HG03025 (cell line): ENCODE measurements around the gene OSBPL5.

Experiments
- ATAC-seq: cut with Tn5 transposase; IDR thresholded peaks from one replicate; pipeline ENCODE4 v1.9.1; 2021; ENCODE audit warnings: mild to moderate bottlenecking, moderate library complexity; ENCODE audit not compliant: unreplicated experiment, low FRiP score

OSBPL5 gene

GRCh38 chr11:3155691-3156258 lies 9.3 kb downstream of the OSBPL5 start:
- ATAC-seq, result no peak

DNA sequence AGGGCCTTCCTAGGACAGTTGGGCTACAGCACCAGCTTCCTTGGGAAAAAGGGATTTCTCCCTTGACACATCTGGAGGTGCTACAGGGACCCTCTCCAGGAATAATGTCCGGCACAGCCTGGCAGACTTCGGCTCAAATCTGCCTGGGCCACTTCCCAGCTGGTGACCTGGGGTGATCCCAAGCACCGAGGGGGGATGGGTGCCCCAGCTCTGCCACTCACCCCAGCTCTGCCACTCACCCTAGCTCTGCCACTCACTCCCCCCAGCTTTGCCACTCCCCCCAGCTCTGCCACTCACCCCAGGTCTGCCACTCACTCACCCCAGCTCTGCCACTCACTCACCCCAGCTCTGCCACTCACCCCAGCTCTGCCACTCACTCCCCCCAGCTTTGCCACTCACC lies 9.9 kb downstream of the OSBPL5 start:
- no peak for ATAC-seq

GRCh38 chr11:3154001-3154599 lies 11.0 kb downstream of the OSBPL5 start:
- no peak for ATAC-seq

DNA sequence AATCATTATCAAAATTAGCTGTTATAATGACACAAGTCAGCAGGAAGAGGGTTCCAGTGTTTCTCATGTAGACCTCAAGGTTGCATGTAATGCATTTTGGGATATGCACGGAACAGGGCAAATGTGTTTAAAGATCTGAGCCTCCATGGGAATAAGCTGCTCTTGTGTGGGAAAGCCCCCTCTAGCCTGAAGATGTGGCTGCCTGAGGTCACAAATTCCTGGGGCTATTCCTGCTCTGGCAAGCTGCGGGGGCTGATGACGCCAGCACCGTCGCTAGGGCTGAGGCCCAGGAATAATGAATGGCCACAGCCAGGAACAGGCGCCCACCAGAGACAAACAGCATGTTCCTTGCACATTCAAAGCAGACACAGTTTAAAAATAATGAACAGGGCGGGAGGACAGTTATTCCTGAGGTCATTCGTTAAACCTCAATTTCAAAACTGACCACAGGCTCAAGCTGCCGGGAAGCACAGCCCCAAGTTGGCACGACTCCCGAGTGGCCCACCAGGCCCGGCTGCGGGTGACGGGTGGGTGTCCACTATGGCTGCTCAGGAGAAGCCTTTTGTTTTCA lies 11.7 kb downstream of the OSBPL5 start:
- no peak for ATAC-seq

GRCh38 chr11:3152471-3153110 lies 12.5 kb downstream of the OSBPL5 start:
- no peak for ATAC-seq

- ATAC-seq, result no peak
Observed at GRCh38 chr11:3150726-3151125, 14.4 kb downstream of the OSBPL5 start.

GRCh38 chr11:3149852-3150188 lies 15.3 kb downstream of the OSBPL5 start:
- no peak for ATAC-seq

DNA sequence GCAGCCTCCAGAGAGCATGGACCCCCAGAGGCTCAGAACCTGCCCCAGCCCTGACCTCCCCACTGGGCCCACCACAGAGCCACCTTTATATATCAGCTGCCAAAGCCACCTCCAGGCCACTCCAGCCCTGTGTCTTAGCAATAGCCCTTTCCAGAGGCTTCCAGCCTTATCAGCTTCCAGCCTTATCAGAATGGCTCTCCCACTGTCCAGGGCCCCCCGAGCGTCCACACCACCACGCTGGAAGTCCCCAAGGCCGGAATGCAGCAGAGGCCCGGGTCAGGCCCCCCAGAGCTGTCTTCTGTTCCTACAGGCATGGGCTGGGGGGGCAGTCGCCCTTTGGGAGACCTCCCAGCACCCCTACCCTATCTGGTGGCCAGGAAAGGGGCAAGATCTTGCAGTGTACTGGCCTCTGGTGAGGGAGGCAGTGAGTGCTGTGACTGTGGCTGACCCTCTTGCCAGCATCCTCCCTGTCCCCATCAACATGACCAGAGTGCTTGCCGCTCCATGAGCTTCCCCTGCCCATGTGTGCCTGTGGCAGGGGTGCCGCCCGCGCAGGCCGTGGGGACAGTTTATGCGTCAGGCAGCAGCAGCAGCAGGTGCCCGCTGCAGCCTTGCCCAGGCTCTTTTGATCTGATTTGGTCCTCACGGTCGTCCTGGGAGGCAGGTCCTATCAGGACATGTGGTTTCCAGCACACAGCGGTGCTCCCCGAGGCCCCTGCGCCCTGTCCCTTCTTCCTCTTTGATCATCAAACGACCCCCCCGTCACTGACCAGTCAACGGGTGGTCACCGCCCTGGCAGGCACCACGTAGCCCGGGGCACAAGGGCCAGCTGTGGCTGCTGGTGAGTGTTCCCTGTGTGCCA lies 15.9 kb downstream of the OSBPL5 start:
- ATAC-seq, result no peak

DNA sequence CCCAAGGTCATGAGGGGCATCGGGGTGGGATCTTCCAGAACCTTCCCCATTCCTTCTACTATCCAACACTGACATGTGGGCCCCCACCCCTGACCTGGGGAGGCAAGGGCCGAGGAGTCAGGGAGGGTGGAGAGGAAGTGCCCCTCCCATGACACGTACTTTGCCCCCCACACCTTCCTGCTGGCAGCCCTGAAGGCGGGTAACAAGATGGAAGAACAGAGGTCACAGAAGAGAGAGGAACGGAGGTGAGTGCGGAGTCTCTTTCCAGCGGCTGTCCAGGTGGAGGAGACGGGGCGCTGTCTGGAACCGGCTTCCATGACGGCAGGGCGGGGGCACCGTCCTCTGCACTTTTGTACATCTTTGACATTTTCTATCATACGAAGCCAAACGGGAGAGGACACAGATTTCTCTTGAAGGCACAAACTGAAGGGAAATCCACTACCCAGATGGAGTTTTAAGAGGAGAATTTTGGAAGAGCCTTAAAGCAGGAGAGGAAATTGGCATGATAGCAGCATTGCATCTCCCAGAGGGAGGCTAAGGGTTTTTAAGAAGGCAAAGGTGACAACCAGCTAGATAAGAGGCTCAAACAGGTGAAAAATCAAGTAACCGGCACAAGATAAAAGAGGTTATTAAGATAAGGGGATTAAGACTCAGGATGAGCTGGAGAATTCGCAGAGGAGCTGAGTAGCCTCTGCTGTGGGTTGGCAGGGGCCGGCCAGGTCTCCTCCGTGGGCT lies 16.7 kb downstream of the OSBPL5 start:
- no peak for ATAC-seq

DNA sequence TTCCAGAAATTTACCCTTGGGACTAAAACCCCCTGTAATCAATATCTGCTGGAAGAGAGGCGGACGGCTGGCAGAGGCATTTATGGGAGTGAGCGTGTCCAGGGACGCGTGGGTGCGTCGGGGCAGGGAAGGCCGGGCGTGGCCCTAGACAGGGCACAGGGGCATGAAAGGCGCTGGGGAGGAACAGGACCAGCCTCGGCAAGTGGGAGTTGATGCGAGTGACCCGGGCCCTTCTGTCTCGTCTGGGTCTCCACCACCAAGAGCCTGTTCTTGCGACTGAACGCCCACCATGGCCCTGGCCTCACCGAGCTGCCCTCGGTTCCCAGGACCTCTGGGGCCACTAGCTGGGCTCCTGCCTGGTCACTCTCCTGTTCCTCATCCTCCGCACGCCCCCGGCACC lies 17.5 kb downstream of the OSBPL5 start:
- no peak for ATAC-seq

DNA sequence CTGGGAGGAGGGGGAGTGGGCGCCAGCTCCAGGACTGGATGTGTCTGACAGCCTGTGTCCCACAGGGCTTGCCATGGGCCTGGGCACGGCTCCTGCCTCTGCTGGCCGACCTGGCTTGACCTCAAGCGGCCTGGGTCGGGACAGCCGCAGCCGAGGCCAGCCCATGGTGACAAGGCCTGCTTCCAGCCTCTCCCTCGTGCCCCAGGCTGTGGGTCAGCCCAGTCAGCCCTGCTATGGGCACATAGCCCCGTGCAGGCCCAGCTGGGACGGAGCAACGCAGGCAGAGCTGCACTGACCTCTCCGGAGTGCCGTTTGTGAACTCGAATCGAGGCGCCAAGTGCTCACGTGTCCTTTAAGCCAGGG lies 17.9 kb downstream of the OSBPL5 start:
- no peak for ATAC-seq

DNA sequence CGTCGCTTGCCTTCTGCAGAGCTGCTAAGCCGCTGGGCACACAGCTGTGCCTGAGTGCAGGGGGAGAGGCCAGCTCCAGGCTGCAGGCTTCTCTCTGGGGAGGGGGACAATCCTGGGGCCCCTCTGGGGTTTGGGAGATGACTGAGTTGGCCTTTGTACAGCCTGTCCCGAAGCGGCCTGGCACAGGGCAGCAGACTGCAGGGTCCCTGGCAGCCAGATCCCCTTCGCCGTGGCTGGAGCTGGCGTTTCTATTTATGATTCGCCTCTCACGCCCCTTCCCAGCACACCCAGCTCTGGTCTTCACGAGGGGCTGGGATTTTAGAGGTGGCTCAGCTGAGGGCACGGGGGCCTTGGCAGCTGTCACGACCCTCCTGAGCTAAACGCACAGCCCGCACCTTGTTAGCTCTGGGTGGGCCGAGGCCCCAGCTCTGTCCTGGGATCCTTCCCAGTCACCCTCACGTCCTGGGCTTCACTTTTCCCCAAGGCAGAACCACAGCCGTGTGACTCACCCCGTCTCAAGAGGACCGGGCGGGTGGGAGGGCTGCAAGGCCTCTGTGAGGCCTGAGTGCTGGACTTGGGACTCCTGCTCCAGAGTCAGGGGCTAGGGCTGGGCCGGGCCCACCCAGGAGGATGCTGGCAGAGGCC lies 18.4 kb downstream of the OSBPL5 start:
- ATAC-seq, result no peak

DNA sequence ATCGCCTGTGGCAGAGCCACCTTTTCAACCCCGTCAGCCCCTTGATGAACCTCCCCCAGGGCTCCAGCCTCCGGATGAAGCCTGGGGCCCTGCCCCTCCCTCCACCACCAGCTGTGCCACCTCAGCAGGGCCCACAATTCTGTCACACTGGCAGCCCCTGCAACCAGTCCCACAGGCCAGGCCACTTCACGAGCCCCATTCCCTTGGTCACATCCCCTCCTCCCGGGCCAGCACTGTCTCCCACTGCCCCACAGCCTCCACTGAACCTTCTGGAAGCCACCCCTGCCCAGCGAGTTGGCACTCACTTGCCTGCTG lies 19.9 kb downstream of the OSBPL5 start:
- ATAC-seq, result no peak

DNA sequence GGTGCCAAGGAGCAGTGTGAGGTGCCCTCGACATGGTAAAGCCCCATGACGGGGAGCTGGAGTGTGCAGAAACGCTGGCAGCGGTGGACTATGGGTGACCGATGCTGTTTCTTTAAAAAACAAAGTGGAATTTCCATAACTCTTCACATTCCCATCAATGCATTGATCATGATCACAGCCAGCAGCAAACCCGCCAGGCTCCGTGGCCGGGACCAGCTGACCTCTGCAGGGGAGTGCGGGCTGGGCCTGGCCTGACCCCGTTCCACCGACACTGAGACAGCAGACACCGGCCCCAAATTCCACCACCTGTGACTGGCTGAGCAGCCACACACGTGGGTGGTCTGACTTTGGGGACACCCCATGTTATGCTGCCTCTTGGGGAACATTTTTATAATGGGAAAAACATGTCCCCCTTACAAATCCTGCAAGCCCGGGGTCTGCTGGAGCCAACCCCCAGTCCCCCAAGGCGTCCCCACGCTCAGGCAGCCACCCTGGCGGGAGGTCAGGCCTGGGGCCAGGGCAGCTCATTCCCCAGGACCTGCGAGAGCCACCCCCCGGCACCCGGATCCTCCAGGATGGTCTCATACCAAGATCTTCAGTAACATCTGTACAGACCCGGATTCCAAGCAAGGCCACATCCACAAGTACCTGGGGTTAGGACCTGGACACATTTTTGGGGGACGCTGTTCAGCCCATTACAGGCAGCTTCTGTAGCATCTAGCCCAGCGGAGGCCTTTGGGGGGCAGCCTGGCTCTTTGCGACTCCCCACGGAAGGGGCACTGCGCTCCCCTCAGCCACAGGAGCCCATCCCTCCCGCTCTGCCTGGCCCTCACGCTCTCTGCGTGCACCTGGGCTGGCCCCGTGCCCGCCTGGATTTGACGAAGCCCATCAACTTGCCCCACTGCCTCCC lies 20.6 kb downstream of the OSBPL5 start:
- no peak for ATAC-seq

DNA sequence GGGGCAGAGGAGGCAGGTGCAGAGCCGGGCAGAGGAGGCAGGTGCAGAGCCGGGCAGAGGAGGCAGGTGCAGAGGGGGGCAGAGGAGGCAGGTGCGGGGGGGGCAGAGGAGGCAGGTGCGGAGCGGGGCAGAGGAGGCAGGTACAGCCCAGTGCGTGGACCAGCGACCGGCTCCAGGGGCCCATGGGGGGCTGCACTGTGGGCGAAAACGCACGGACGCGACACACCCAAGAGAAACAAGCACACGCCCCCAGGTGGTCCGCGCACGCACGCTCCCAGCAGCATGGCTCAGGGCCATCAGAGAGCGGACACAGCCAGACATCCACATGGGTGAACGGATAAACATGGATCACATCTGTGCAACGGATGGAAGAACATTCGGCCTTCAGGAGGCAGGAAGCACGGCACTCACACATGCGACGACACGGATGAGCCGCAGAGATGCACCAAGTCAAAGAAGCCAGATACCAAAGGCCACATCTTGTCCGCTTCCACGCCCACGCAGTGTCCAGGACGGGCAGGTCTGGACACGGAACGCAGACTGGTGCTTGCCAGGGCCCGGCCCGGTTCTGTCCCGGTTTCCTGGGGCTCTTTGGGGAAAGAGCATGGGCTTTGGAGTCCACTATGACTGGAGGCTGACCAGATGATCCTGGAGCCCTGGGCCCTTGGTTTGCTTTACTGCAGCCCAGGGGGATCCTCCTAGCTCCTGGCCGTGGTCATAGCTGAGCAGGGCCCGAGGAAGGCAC lies 21.8 kb downstream of the OSBPL5 start:
- ATAC-seq, result no peak

- no peak for ATAC-seq
Observed at GRCh38 chr11:3140291-3140603, 24.9 kb downstream of the OSBPL5 start.

DNA sequence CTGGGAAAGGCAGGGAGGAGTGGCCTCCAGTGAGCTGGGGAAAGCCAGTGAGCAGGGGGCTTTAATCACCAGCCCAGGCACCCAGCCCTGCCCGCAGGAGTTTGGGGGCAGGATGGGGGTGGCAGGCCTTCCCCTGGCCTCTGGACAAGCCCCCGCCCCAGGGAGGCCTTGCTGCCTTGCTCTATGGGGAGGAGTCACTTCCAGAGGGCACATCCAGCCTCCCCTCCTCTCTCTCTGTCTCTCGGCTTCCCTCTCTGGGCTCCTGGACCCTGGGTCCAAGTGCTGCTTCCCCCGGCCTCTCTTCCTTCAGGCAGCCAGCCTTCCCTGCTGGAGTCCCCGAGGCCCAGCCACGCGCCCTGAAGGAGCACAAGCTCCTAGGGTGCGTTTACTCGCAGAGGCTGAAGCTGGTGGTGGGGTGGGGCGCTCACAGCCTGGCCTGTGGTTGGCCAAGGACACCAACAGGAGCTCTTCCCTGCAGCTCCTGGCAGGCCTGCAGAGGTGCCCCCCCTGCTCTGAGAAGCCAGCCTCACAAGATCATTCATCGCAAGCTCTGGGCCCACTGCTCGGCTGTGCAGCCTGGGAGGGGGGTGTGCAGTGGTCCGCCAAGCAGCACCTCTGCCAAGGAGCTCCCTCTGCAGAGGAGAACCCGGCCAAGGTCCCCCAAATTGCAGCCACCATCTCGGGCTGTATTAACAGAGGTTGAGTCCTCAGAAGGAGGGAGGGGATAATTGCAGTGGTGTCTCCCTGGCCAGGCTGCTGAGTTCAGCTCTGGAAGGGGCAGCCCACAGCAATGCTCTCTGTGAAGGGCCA lies 25.4 kb downstream of the OSBPL5 start:
- ATAC-seq, result no peak

GRCh38 chr11:3139086-3139440 lies 26.0 kb downstream of the OSBPL5 start:
- no peak for ATAC-seq
